GM20000 (cell line): ENCODE data around the gene EIF4A3.

Experiments
- DNase-seq: peaks from one replicate; pipeline ENCODE4 v3.0.0; 2012; ENCODE audit warnings: low spot score
- TF ChIP-seq, protein P1 (sequence below): IDR thresholded peaks from 2 replicates; pipeline ENCODE4 v1.5.1; 2012; ENCODE audit warnings: mild to moderate bottlenecking, control low read depth; ENCODE audit errors: extremely low read depth, missing control alignments

The EIF4A3 gene

DNA sequence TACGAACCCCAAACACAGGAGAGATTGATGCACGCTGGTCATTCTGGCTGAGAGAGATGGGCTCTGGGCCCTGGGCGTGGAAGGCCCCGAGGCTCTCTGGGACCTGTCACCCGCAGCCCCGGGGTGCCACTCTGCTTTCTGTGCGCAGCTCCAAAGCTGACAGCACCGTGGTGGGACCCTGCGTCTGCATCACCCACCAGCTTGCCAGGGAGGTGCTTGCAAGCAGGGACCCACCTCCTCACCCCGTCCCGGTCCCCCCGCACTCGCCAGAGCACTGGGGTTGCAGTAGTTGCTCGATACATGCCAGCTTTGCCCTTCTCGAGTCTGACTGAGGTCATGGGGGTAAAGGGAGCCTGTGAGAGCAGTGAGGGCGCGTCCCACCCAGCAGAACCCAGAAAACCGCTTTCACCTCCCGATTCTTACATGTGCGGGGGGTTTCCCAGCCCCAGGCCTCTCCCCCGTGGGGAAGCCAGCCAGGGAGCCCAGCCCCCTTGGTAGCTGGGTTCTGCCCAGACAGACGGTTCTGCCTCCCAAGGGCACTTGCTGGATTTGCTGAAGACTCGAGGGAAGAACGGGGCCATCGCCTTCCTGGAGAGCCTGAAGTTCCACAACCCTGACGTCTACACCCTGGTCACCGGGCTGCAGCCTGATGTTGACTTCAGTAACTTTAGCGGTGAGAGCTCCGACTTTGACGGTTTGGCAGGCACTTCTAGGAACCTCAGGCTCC, 35.4 kb upstream of the EIF4A3 start:
- no peak for DNase-seq
- TF ChIP-seq, protein P1, sequence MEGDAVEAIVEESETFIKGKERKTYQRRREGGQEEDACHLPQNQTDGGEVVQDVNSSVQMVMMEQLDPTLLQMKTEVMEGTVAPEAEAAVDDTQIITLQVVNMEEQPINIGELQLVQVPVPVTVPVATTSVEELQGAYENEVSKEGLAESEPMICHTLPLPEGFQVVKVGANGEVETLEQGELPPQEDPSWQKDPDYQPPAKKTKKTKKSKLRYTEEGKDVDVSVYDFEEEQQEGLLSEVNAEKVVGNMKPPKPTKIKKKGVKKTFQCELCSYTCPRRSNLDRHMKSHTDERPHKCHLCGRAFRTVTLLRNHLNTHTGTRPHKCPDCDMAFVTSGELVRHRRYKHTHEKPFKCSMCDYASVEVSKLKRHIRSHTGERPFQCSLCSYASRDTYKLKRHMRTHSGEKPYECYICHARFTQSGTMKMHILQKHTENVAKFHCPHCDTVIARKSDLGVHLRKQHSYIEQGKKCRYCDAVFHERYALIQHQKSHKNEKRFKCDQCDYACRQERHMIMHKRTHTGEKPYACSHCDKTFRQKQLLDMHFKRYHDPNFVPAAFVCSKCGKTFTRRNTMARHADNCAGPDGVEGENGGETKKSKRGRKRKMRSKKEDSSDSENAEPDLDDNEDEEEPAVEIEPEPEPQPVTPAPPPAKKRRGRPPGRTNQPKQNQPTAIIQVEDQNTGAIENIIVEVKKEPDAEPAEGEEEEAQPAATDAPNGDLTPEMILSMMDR = no peak

DNA sequence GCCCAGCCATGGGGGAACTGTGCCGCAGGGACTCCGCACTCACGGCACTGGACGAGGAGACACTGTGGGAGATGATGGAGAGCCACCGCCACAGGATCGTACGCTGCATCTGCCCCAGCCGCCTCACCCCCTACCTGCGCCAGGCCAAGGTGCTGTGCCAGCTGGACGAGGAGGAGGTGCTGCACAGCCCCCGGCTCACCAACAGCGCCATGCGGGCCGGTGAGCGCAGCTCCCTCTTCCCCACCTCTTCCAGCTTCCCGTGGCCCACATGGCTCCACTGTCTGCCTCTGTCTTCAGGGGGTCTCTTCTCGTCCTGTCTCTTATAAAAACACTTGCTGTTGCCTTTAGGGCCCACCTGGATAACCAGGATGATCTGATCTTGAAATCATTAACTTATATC, 34.5 kb upstream of the EIF4A3 start:
- DNase-seq = no peak
- TF ChIP-seq, protein P1 = no peak

DNA sequence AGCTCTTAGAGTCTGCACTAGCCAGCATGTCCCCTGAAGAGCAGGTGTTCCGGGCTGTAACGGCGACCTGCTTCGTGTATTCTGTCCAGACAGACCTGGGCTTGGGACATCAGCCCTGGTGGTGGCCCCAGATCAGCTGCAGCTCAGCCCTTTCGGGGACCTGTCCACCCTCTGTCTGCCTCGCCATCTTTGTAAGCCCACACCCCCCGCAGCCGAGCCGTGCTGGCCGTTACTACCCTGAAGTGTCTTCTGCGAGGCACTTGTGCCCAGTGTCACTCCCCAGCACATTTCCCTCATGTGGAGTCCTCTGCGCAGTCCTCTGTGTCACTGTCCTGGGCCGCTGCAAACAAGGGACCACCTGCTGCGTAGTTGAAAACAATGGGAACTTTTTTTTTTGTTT, 33.3 kb upstream of the EIF4A3 start:
- DNase-seq = no peak
- TF ChIP-seq, protein P1 = no peak

DNA sequence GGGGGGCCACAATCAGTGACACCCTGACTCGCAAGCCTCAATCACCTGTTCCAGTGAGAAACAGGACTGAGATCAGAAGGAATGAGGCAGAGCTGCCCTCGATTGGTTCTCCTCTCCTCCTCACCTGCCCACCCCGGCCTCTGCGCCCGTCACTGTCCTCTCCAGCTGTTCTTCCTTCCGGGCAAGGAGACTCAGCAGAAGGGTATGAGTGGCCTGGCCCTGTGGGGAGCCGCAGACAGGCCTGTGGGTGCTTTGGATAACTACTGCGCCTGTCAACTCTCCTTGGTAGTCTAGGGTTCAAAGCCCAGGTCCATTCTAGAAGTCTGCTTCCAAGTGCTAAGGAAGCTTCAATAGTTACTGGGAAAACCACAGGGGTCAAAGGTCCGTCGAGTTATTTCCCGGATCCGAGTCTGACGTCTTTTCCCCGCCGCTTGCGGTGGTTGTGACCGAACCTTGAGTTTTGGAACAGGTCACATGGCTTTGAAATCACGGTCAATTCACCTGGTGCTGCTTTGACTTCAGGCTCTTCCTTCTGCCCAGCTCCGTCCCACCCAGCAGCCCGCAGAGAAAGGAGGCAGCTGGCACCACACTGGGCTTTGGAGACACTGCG, 31.2 kb upstream of the EIF4A3 start:
- no peak for DNase-seq
- TF ChIP-seq, protein P1 = no peak

DNA sequence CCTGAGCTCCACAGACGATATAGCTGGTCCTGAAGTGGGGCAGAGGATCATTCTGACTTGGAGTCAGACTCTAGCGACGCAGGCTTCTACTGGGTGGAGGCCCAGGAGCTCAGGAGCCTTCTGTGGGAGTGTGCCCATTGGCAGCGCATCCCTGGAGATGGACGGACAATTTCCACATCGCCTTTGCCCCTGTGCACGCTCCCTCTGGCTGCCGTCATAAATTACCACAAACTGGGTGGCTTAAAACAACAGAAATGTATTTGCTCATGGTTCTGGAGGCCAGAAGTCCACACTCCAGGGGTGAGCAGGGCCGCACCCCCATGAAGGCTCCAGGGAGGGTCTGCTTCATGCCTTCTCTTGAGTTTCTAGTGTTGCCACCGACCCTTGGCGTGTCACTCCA, 29.8 kb upstream of the EIF4A3 start:
- TF ChIP-seq, protein P1 = no peak

DNA sequence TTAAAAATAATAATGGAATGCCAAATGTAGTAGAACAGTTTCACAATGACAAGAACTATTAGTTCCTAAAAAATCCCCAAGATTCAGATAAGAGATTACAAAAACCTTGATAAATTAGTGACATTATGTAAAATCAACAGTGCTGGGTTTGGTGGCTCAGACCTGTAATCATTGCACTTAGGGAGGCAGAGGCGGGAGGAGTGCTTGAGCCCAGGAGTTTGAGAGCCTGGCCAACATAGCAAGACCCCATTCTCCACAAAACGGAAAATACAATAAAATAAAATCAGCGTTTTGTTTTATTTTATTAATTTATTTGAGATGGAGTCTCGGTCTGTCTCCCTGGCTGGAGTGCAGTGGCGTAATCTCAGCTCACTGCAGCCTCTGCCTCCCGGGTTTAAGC, 27.0 kb upstream of the EIF4A3 start:
- TF ChIP-seq, protein P1 = no peak
- DNase-seq = no peak

More for the DNA sequence above, 29.8 kb upstream of the EIF4A3 start:
- no peak for DNase-seq

DNA sequence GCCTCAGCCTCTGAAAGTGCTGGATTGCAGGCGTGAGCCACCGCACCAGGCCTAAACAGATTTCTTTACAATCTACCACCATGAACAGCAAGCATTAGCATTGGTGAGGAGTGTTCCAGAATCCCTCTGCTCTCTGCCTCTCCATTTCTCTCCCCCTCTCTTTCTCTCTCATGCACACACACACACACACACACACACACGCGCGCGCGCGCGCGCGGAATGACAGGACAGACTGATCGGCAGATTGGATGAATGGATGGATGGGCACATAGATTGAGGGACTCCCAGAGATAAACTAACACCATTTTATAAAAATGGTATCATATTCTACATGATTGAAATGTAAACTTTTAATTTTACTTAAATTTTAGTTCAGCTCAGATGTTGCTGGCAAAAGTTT, 26.2 kb upstream of the EIF4A3 start:
- TF ChIP-seq, protein P1 = no peak
- DNase-seq = no peak
